Measurements from ENCODE around the gene CA5A. TPM values are rescaled to one million over a fixed set of nuclear protein-coding genes. Genes with fewer than 3 reads are reported as not detected.
A peak's percentile ranks its signal among the peaks of the same experiment; 100 is the strongest.

The CA5A gene
- total and polyA plus RNA-seq, 2 of the 13 experiments (the other 11 are each of a cell fraction or from before 2014, with no cell fraction given): 66.8 to 106 TPM

DNA sequence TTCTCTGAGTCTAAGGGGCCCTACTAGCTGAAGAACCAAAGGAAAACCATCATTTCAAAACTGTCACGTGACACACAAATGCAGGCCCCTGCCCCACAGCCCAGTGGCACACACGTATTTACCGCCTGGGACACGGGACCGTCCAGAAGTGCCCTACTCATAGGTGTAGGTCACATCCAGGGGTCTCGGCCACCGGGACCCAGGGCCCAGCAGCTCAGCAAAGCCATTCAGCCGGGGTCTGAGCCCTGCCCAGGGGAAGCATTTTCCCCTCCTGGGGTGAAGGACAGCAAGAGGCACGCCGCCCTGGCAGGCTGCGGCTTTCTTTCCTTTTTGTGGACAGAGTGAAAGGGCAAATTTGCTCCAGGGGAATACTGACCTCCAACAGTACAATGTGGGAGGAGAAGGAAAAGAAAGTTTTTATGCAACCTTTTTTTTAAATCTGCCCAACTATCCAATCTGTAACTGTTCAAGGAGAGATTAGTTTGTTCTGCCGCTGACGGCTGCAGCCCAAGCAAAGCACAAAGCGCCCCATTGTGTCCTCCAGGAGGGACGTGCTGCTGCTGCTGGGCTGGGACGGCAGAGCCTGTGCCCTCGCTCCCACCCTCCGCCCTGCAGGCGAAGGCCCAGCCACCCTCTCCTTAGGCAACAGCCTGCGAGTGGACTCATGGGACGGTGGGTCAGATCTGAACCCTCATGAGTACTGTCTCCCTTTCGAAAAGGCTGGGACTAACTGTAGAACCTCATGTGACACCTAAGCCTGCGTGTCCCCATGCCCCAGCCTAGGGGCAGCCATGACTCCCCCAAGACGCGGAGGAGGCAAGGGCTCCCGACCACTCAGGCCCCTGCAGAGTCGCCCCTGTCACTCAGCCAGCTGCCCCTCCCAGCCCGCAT, 88.3 kb downstream of the CA5A start (continued):
- TF ChIP-seq HCFC1 (IDR thresholded peaks at IDR 0.05; ENCODE audit: low read depth, low read length) (0 out of 2 replicates have a peak, but pooled peaks have one; percentile 12), AGO2 (optimal IDR thresholded peaks at IDR 0.05; ENCODE audit: low read depth, low read length) (no peak), TOPORS (CRISPR knock-in tag; IDR thresholded peaks at IDR 0.05) (peak; percentile 86; the same call in 1 of the 2 replicates), PAWR (CRISPR knock-in tag; IDR thresholded peaks at IDR 0.05; ENCODE audit: borderline replicate concordance) (no peak), U2AF2 (IDR thresholded peaks at IDR 0.05; ENCODE audit: low read depth, low read length) (no peak), SIX1 (CRISPR knock-in tag; IDR thresholded peaks at IDR 0.05; ENCODE audit: borderline replicate concordance) (no peak), ZNF333 (CRISPR knock-in tag; IDR thresholded peaks at IDR 0.05; ENCODE audit: borderline replicate concordance) (0 out of 2 replicates have a peak, but pooled peaks have one; percentile 13), RFX1 (IDR thresholded peaks at IDR 0.05) (no peak), SUZ12 (IDR thresholded peaks at IDR 0.05; ENCODE audit: low read depth, low read length) (no peak), PLRG1 (conservative IDR thresholded peaks at IDR 0.05) (no peak), ZNF326 (CRISPR knock-in tag; IDR thresholded peaks at IDR 0.05; ENCODE audit: borderline replicate concordance) (peak; percentile 85; the same call in 1 of the 2 replicates), ZNF883 (CRISPR knock-in tag; IDR thresholded peaks at IDR 0.05; ENCODE audit: not compliant biosample characterization) (peak; percentile 56), ZNF232 (CRISPR knock-in tag; IDR thresholded peaks at IDR 0.05; ENCODE audit: borderline replicate concordance) (peak; percentile 75; the same call in 1 of the 2 replicates), ZFP41 (CRISPR knock-in tag; IDR thresholded peaks at IDR 0.05; ENCODE audit: borderline replicate concordance) (no peak), ZNF335 (CRISPR knock-in tag; IDR thresholded peaks at IDR 0.05) (peak; percentile 86; the same call in 1 of the 2 replicates), SOX13 (IDR thresholded peaks at IDR 0.05) (no peak; the same call in 1 of the 2 replicates), SOX13 (CRISPR knock-in tag; conservative IDR thresholded peaks at IDR 0.05 in 1 of 2, IDR thresholded peaks at IDR 0.05 in 1 of 2) (peak; percentile 75 to 93; a peak in 3 of 4 replicates), ZBTB8A (CRISPR knock-in tag; IDR thresholded peaks at IDR 0.05; ENCODE audit: borderline replicate concordance, low read depth) (no peak), HNF4G (IDR thresholded peaks at IDR 0.05; ENCODE audit: borderline replicate concordance, low read depth, low read length) (peak; percentile 5; the same call in 1 of the 2 replicates), HNF4G (CRISPR knock-in tag; IDR thresholded peaks at IDR 0.05; ENCODE audit: borderline replicate concordance, low read depth) (peak; percentile 12; the same call in 1 of the 2 replicates), ZNF543 (CRISPR knock-in tag; IDR thresholded peaks at IDR 0.05) (peak; percentile 94), GABPA (IDR thresholded peaks at IDR 0.05; ENCODE audit: low read depth, low read length) (no peak), GABPA (CRISPR knock-in tag; IDR thresholded peaks at IDR 0.05; ENCODE audit: low read depth) (peak; percentile 27; the same call in 1 of the 2 replicates), ZNF562 (CRISPR knock-in tag; IDR thresholded peaks at IDR 0.05; ENCODE audit: borderline replicate concordance) (no peak), RCOR2 (CRISPR knock-in tag; IDR thresholded peaks at IDR 0.05) (peak; percentile 52)
- TF ChIP-seq, protein P1, sequence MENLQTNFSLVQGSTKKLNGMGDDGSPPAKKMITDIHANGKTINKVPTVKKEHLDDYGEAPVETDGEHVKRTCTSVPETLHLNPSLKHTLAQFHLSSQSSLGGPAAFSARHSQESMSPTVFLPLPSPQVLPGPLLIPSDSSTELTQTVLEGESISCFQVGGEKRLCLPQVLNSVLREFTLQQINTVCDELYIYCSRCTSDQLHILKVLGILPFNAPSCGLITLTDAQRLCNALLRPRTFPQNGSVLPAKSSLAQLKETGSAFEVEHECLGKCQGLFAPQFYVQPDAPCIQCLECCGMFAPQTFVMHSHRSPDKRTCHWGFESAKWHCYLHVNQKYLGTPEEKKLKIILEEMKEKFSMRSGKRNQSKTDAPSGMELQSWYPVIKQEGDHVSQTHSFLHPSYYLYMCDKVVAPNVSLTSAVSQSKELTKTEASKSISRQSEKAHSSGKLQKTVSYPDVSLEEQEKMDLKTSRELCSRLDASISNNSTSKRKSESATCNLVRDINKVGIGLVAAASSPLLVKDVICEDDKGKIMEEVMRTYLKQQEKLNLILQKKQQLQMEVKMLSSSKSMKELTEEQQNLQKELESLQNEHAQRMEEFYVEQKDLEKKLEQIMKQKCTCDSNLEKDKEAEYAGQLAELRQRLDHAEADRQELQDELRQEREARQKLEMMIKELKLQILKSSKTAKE (CRISPR knock-in tag; IDR thresholded peaks at IDR 0.05; ENCODE audit: borderline replicate concordance): peak; percentile 88
- TF ChIP-seq, protein P2, sequence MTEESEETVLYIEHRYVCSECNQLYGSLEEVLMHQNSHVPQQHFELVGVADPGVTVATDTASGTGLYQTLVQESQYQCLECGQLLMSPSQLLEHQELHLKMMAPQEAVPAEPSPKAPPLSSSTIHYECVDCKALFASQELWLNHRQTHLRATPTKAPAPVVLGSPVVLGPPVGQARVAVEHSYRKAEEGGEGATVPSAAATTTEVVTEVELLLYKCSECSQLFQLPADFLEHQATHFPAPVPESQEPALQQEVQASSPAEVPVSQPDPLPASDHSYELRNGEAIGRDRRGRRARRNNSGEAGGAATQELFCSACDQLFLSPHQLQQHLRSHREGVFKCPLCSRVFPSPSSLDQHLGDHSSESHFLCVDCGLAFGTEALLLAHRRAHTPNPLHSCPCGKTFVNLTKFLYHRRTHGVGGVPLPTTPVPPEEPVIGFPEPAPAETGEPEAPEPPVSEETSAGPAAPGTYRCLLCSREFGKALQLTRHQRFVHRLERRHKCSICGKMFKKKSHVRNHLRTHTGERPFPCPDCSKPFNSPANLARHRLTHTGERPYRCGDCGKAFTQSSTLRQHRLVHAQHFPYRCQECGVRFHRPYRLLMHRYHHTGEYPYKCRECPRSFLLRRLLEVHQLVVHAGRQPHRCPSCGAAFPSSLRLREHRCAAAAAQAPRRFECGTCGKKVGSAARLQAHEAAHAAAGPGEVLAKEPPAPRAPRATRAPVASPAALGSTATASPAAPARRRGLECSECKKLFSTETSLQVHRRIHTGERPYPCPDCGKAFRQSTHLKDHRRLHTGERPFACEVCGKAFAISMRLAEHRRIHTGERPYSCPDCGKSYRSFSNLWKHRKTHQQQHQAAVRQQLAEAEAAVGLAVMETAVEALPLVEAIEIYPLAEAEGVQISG (CRISPR knock-in tag; IDR thresholded peaks at IDR 0.05): peak; percentile 77
